PC-3 (cell line): ENCODE measurements around the gene HOXA10. TPM values are rescaled to one million over a fixed set of nuclear protein-coding genes. Genes with fewer than 3 reads are reported as not detected.

ENCODE experiments used
- ATAC-seq: fragments of 200-7000 bp; cut with Tn5 transposase; 2 replicates; pipeline ENCODE4 v1.9.1; 2020; ENCODE audit warnings: mild to moderate bottlenecking, moderate library complexity
- BruUV-seq: library from RNA; stranded (reverse); fragments of 400-500 nt; replicated peaks from 2 replicates; lab custom pipeline; 2021; lab: Mats Ljungman, UMichigan
- CTCF ChIA-PET: fragments of 300-600 bp; sonication (Branson Sonifier 250); formaldehyde crosslinking; loops from one replicate; lab custom pipeline; 2022; ENCODE audit warnings: antibody characterized with exemption; lab: Charles Lee
- POLR2A ChIA-PET: fragments of 300-600 bp; sonication (Branson Sonifier 250); formaldehyde crosslinking; loops from one replicate; lab custom pipeline; 2022; ENCODE audit warnings: antibody characterized with exemption; ENCODE audit not compliant: unreplicated experiment; lab: Charles Lee
- DNase-seq: peaks from one replicate; pipeline ENCODE4 v3.0.0-alpha.2; 2015
- H2AFZ ChIP-seq: fragments of 300-600 bp; sonication (generic); 2 replicates; pipeline ENCODE4 v1.6.0; 2016; ENCODE audit warnings: antibody characterized with exemption, low read length
- H3F3A ChIP-seq: fragments of 300-600 bp; sonication (generic); one replicate; pipeline ENCODE4 v1.6.0; 2017; ENCODE audit warnings: antibody characterized with exemption, low read length, control low read depth, mild to moderate bottlenecking; ENCODE audit not compliant: unreplicated experiment
- H3K27ac ChIP-seq: fragments of 300-600 bp; sonication (generic); 2 replicates; pipeline ENCODE4 v1.5.1; 2016; ENCODE audit warnings: mild to moderate bottlenecking, low read length
- H3K27me3 ChIP-seq: fragments of 300-600 bp; sonication (generic); 2 replicates; pipeline ENCODE4 v1.6.1; 2016; ENCODE audit warnings: low read length, mixed read lengths
- H3K36me3 ChIP-seq: fragments of 300-600 bp; sonication (generic); 2 replicates; pipeline ENCODE4 v1.6.1; 2016; ENCODE audit warnings: low read depth, mixed run types, low read length, mixed read lengths
- H3K4me1 ChIP-seq: fragments of 300-600 bp; sonication (generic); 2 replicates; pipeline ENCODE4 v1.5.1; 2016; ENCODE audit warnings: low read length; ENCODE audit not compliant: insufficient read depth
- H3K4me2 ChIP-seq: fragments of 300-600 bp; sonication (generic); 2 replicates; pipeline ENCODE4 v1.6.0; 2016; ENCODE audit warnings: low read length
- H3K4me3 ChIP-seq: fragments of 300-600 bp; sonication (generic); 2 replicates; pipeline ENCODE4 v1.5.1; 2016; ENCODE audit warnings: mild to moderate bottlenecking, low read length, mixed read lengths
- H3K79me2 ChIP-seq: fragments of 300-600 bp; sonication (generic); 2 replicates; pipeline ENCODE4 v1.6.1; 2017; ENCODE audit warnings: low read length, mixed read lengths
- H3K9ac ChIP-seq: fragments of 300-600 bp; sonication (generic); 2 replicates; pipeline ENCODE4 v1.6.0; 2016; ENCODE audit warnings: mild to moderate bottlenecking, low read length
- H3K9me2 ChIP-seq: fragments of 300-600 bp; sonication (generic); replicated peaks from 2 replicates; pipeline ENCODE4 v1.6.1; 2016; ENCODE audit warnings: mixed run types, low read length, mixed read lengths
- H3K9me3 ChIP-seq: fragments of 300-600 bp; sonication (generic); 2 replicates; pipeline ENCODE4 v1.6.1; 2016; ENCODE audit warnings: low read length, mixed read lengths
- H4K20me1 ChIP-seq: fragments of 300-600 bp; sonication (generic); 2 replicates; pipeline ENCODE4 v1.6.1; 2016; ENCODE audit warnings: low read length, mixed read lengths
- EZH2 ChIP-seq: fragments of 300-600 bp; sonication (generic); IDR thresholded peaks from one replicate; pipeline ENCODE4 v1.6.1; 2017; ENCODE audit warnings: antibody characterized with exemption, mild to moderate bottlenecking, low read length; ENCODE audit not compliant: unreplicated experiment
- EZH2phosphoT487 ChIP-seq: fragments of 300-600 bp; sonication (generic); IDR thresholded peaks from 2 replicates; pipeline ENCODE4 v1.6.1; 2018; ENCODE audit warnings: mild to moderate bottlenecking, antibody characterized with exemption, low read length, borderline replicate concordance
- intact Hi-C: fragments of 100-400 bp; cut with micrococcal nuclease; formaldehyde crosslinking; loops from 2 replicates; pipeline ENCODE4 v1.9.0; 2023
- total RNA-seq: library from RNA; depleted of rRNA; stranded (reverse); fragments of >200 nt; gene quantifications from 2 replicates; pipeline ENCODE4 v1.2.3, GENCODE V29; 2014
- TF ChIP-seq, protein P1 (sequence below): fragments of 300-600 bp; sonication (generic); conservative IDR thresholded peaks from 2 replicates; pipeline ENCODE4 v1.5.1; 2017; ENCODE audit warnings: antibody characterized with exemption, low read depth, mild to moderate bottlenecking, low read length

The HOXA10 gene
- total RNA-seq, 1 experiment from 2014 or later: 46.1 TPM

DNA sequence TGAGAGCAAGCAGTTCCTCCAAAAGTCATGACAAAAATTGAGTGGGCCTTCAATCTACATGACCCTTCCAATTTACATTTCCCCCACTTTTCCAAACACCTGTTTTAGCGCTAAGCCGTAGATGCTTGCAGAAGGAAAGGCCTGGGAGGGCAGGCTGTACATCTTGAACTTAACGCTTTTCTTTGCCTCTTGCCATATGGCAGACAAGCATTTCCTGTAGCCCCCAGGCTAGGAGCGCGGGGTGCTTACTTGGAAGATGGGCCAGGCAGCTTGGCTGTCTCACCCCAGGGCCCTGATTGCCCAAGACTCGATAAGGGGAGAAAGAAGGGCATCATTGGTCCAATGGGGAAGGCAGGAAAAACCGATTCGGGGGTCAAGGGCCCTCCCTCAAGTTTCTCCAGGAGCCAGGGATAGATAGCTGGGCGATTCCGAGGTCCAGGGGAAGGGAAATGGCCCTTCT lies 1.8 kb downstream of the HOXA10 start:
- POLR2A ChIA-PET: interaction anchor here (0.5 to 1.3 kb wide), 6 partner anchors 10 to 28 kb away, joined by 3 to 7 read pairs (median 5); partner anchors contain the start of genes HOXA11 and HOXA13
- DNase-seq (no peak), ATAC-seq (no peak)
- peak overlapping the region; percentile 93 for H3K4me2 ChIP-seq
- no peak overlapping the region for H2AFZ ChIP-seq
- CTCF ChIA-PET: interaction anchor here (0.7 kb wide), 1 partner anchor 10 kb away, joined by 3 read pairs; no protein-coding TSS in a partner anchor
- H3K79me2 ChIP-seq: peaks cover 100% of the 10 kb centered on the region
- peaks cover 27% of the 10 kb centered on the region for H3K4me1 ChIP-seq
- H3K9me3 ChIP-seq: no peaks in the 10 kb centered on the region
- H3K36me3 ChIP-seq: 0 out of 2 replicates have a peak, but pooled peaks cover 4% of the 10 kb centered on the region
- BruUV-seq: no TSS peak
- H3K4me3 ChIP-seq: peak overlapping the region; percentile 84
- TF ChIP-seq, protein P1, sequence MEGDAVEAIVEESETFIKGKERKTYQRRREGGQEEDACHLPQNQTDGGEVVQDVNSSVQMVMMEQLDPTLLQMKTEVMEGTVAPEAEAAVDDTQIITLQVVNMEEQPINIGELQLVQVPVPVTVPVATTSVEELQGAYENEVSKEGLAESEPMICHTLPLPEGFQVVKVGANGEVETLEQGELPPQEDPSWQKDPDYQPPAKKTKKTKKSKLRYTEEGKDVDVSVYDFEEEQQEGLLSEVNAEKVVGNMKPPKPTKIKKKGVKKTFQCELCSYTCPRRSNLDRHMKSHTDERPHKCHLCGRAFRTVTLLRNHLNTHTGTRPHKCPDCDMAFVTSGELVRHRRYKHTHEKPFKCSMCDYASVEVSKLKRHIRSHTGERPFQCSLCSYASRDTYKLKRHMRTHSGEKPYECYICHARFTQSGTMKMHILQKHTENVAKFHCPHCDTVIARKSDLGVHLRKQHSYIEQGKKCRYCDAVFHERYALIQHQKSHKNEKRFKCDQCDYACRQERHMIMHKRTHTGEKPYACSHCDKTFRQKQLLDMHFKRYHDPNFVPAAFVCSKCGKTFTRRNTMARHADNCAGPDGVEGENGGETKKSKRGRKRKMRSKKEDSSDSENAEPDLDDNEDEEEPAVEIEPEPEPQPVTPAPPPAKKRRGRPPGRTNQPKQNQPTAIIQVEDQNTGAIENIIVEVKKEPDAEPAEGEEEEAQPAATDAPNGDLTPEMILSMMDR: no peak
- TF ChIP-seq EZH2phosphoT487: no peak
- no peak for TF ChIP-seq EZH2
- no peaks in the 10 kb centered on the region for H4K20me1 ChIP-seq
- intact Hi-C loops: no loop called here
- no peaks in the 10 kb centered on the region for H3F3A ChIP-seq
- peak overlapping the region; percentile 90 for H3K9ac ChIP-seq
- peak overlapping the region; percentile 97 for H3K27ac ChIP-seq
- H3K27me3 ChIP-seq: no peaks in the 10 kb centered on the region
- H3K9me2 ChIP-seq: no peaks in the 10 kb centered on the region

DNA sequence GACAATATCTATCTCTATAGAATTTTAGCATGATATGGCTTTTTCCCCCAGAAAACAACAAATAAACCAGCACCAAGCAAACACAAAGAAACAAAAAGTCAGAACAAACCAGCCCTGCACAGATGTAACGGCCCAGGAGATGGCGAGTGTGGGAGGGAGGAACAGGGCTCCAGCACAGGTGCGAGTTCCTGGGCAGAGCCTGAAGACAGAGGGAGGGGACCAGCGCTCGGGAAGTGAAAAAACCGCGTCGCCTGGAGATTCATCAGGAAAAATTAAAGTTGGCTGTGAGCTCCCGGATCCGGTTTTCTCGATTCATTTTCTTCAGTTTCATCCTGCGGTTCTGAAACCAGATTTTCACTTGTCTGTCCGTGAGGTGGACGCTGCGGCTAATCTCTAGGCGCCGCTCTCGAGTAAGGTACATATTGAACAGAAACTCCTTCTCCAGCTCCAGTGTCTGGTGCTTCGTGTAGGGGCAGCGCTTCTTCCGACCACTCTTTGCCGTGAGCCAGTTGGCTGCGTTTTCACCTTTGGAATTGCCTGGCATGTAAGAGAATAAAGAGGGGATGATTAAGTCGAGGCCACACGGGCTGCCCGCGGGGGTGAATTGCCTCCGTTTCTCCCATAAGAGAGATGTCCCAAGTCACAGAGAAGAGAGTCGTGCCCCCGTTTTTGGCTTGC lies 2.3 kb downstream of the HOXA10 start:
- ATAC-seq (no peak), DNase-seq (no peak)
- H2AFZ ChIP-seq: no peak overlapping the region
- H3F3A ChIP-seq: no peaks in the 10 kb centered on the region
- no peaks in the 10 kb centered on the region for H3K9me2 ChIP-seq
- H3K4me3 ChIP-seq: peak overlapping the region; percentile 84
- peak overlapping the region; percentile 90 for H3K9ac ChIP-seq
- intact Hi-C loops: no loop called here
- peaks cover 100% of the 10 kb centered on the region for H3K79me2 ChIP-seq
- no peaks in the 10 kb centered on the region for H3K27me3 ChIP-seq
- no peaks in the 10 kb centered on the region for H4K20me1 ChIP-seq
- BruUV-seq: TSS peak; percentile 5
- H3K4me1 ChIP-seq: peaks cover 26% of the 10 kb centered on the region
- TF ChIP-seq EZH2phosphoT487: no peak
- no peak for TF ChIP-seq EZH2
- TF ChIP-seq, protein P1: no peak
- CTCF ChIA-PET: interaction anchor here (0.6 kb wide), 1 partner anchor 8 kb away, joined by 5 read pairs; no protein-coding TSS in a partner anchor
- H3K9me3 ChIP-seq: no peaks in the 10 kb centered on the region
- peak overlapping the region; percentile 93 for H3K4me2 ChIP-seq
- 0 out of 2 replicates have a peak, but pooled peaks cover 4% of the 10 kb centered on the region for H3K36me3 ChIP-seq
- peak overlapping the region; percentile 97 for H3K27ac ChIP-seq
- POLR2A ChIA-PET: interaction anchor here (1.3 kb wide), 1 partner anchor 17 kb away, joined by 3 read pairs; no protein-coding TSS in a partner anchor

DNA sequence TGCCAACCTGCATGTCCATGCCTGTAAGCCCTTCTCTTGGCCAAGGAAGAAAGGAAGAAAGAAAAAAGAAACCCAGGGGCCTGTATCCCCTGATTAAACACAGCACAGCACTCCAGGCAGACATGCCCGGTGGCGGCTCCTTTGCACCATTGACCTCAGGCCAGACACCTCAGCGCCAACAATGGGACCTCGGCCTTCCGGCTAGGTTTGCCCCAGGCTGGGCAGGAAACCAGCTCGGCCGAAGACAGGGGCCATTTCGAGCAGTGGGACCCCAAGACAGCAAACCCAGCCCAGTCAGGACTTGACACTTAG lies 2.8 kb downstream of the HOXA10 start:
- no TSS peak for BruUV-seq
- H3K79me2 ChIP-seq: peaks cover 100% of the 10 kb centered on the region
- H3K9me3 ChIP-seq: no peaks in the 10 kb centered on the region
- CTCF ChIA-PET: interaction anchor here (0.6 kb wide), 1 partner anchor 9 kb away, joined by 5 read pairs; no protein-coding TSS in a partner anchor
- H3K27ac ChIP-seq: peak overlapping the region; percentile 97
- no peak overlapping the region for H2AFZ ChIP-seq
- intact Hi-C loops: no loop called here
- DNase-seq (peak; percentile 63), ATAC-seq (no peak)
- H4K20me1 ChIP-seq: no peaks in the 10 kb centered on the region
- peaks cover 21% of the 10 kb centered on the region for H3K4me1 ChIP-seq
- H3K4me2 ChIP-seq: peak overlapping the region; percentile 93
- TF ChIP-seq EZH2phosphoT487 (no peak), EZH2 (no peak)
- TF ChIP-seq, protein P1: no peak
- H3K9me2 ChIP-seq: no peaks in the 10 kb centered on the region
- POLR2A ChIA-PET: no interaction called here
- H3K27me3 ChIP-seq: no peaks in the 10 kb centered on the region
- peak overlapping the region; percentile 90 for H3K9ac ChIP-seq
- peak overlapping the region; percentile 84 for H3K4me3 ChIP-seq
- H3K36me3 ChIP-seq: 0 out of 2 replicates have a peak, but pooled peaks cover 4% of the 10 kb centered on the region
- no peaks in the 10 kb centered on the region for H3F3A ChIP-seq
